HG02870 (cell line): Measurements from ENCODE around the gene DENND1A.
"Not testable (repeated sequence)": the region's sequence is repeated elsewhere in the genome, so short reads cannot be mapped to it uniquely, and the experiment has no call there.

Experiments used
- ATAC-seq: cut with Tn5 transposase; IDR thresholded peaks from one replicate; pipeline ENCODE4 v1.9.1; 2021; ENCODE audit warnings: mild to moderate bottlenecking, moderate library complexity; ENCODE audit not compliant: unreplicated experiment

The DENND1A gene

GRCh38 chr9:123923377-123923776 lies 6.5 kb downstream of the DENND1A start:
- ATAC-seq, result no peak

DNA sequence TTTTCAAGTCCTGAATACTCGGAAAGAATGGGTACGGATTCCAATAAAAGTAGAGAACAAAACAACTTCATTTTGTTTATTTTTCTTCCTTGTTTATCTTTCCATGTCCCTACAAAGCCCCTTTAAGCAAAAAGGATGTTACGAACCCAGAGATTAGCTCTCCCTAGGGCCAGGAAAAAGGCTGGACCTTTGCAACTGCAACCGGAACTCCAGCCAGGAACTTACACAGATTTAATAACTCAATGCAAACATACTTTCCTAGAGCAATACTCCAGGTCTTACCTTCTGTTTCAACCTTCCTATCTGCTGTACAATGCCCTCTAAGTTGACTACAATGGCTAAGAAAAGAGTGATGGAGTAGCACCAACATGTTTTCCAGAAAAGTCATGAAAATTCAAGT lies 7.0 kb downstream of the DENND1A start:
- no peak for ATAC-seq

DNA sequence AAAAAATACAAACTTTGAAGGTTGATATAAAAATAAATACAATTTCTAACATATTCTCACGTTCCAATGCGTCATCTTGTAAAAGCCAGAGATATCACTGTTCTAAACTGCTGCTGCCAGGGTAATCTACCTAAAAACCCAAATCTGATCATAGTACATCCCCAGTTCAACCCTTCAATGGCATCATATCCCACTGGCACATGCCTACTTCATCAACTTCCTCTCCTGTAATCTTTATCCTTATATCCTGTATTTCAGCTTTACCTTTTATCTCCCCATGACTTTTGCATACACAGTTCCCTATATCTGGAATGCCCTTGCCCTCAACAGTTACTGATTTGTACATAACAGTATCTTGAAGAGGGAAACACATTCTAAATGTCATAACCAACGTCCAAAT lies 7.5 kb downstream of the DENND1A start:
- ATAC-seq, result no peak

GRCh38 chr9:123914517-123915196 lies 15.3 kb downstream of the DENND1A start:
- ATAC-seq, result no peak

GRCh38 chr9:123912167-123912897 lies 17.6 kb downstream of the DENND1A start:
- no peak for ATAC-seq

DNA sequence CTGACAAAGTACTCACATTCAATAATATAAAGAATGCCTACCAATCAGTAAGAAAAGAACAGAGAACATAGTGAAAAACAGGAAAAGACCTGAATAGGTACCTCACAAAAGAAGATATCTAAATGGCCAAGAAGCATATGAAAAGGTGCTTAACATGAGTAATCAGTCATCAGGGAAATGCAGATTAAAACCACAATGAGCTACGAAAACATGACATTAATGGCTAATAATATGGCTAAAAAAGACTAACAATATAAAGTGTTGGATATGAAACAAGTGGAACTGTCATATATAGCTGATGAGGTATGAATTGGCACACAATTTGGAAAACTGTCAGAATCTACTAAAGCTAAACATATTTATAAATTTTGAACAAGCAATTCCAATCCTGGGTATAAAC lies 18.9 kb downstream of the DENND1A start:
- ATAC-seq, result no peak

- not testable (repeated sequence) for ATAC-seq
Observed at GRCh38 chr9:123909192-123909591, 20.7 kb downstream of the DENND1A start.

DNA sequence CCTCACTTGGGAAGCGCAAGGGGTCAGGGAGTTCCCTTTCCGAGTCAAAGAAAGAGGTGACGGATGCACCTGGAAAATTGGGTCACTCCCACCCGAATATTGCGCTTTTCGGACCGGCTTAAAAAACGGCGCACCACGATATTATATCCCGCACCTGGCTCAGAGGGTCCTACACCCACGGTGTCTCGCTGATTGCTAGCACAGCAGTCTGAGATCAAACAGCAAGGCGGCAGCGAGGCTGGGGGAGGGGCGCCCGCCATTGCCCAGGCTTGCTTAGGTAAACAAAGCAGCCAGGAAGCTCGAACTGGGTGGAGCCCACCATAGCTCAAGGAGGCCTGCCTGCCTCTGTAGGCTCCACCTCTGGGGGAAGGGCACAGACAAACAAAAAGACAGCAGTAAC lies 26.4 kb downstream of the DENND1A start:
- not testable (repeated sequence) for ATAC-seq

DNA sequence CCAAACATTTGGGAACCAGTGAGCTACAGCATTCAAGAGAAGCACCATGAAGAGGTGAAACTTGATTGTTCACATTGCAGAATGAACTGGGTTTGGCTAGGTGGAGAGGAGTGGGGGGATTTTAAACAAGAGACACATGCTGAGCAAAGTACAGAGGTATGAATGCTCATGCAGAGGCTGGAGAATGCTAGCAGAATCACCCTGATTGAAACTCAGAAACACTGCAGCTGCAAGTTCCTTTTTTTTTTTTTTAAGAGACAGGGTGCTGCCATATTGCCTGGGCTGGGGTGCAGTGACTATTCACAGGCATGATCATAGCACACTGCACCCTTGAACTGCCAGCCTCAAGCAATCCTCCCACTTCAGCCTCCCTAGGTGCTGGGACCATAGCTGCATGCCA lies 35.1 kb downstream of the DENND1A start:
- ATAC-seq, result no peak

DNA sequence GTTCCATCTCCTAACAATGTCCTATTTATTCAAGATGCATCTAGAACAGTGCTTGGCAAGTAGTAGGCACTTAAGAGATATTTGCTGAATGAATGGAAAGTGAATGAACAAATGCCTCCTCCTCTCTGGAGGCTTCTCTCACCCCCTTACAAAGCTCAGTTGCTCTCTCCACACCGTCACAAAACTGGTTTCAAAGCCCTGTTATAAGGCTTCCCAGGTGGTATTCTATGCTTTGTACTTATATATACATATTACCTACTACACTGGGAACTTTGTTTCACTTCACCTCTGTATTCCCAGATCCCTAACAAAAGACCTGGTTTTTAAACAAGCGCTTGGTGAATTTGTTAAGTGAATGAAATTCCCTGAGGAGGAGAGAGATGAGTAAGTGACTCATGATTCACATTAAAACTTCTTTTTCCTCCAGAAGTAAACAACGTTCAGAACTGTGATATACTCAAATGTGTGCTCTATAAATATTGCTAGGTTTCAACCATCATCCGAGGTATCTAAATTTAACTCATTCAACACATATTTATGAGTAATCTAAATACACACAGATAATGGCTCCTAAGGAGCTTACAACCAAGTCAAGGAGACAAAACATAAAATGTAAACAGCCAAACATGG lies 36.0 kb downstream of the DENND1A start:
- ATAC-seq, result no peak

- no peak for ATAC-seq
Observed at GRCh38 chr9:123893115-123893514, 36.8 kb downstream of the DENND1A start.

DNA sequence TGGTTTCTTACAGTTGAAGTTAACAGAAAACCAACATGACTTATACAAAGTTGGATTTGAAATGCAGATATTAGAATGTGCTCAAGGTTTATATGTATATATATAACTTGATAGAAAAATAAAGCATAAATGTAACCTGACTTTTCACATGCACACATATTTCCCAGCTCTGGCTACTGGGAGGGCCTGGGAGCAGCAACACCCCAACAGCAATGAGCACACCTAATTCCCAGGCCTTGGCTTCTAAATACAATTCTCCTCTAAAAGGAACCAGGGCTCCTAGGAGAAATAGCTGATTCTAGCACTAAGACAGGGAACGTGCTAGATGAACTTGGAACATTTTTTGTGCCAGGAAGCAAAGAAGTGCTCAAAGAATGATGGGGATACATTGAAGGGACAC lies 42.1 kb downstream of the DENND1A start:
- no peak for ATAC-seq

DNA sequence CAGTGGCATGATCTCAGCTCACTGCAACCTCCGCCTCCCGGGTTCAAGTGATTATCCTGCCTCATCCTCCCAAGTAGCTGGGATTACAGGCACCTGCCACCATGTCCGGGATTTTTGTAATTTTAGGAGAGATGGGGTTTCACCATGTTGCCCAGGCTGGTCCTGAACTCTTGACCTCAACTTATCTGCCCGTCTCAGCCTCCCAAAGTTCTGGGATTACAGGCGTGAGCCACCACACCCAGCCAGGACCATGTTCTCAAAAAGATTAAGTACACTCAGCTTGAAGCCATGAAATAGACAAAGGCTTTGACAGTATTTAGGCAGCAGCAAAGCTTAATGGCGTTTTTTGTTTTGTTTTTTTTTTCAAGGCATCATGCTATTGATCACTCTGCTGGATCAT lies 44.1 kb downstream of the DENND1A start:
- ATAC-seq, result not testable (repeated sequence)

- no peak for ATAC-seq
Observed at GRCh38 chr9:123883634-123884033, 46.3 kb downstream of the DENND1A start.

DNA sequence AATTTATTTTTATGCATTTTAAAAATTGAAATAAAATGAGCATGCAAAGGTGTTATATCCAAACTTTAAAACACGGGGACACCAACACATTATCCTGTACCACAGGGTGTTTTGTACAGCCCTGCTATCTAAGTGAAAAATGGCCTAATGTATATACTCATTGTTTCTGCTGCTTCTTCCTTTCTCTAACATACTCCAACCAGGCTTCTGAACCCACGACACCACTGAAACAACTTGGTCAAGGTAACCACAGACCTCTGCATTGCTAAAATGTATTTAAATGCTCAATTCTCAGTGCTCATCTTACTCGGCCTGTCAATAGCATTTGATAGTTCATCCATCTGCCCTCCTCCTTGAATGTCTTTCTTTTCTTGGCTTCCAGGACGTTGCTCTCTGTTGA lies 48.3 kb downstream of the DENND1A start:
- no peak for ATAC-seq

GRCh38 chr9:123880420-123880819 lies 49.5 kb downstream of the DENND1A start:
- ATAC-seq, result no peak

DNA sequence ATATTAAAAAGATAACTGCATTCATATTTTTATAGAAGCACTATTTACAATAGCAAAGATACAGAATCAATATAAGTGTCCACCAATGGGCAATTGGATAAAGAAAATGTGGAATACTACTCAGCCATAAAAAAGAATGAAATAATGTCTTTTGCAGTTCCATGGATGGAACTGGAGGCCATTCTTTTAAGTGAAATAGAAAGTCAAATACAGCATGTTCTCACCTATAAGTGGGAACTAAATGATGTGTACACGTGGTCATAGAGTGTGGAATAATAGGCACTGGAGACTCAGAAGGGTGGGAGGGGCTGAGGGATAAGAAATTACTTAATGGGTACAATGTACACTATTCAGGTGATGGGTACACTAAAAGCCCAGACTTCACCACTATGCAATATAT lies 53.2 kb downstream of the DENND1A start:
- ATAC-seq, result no peak

DNA sequence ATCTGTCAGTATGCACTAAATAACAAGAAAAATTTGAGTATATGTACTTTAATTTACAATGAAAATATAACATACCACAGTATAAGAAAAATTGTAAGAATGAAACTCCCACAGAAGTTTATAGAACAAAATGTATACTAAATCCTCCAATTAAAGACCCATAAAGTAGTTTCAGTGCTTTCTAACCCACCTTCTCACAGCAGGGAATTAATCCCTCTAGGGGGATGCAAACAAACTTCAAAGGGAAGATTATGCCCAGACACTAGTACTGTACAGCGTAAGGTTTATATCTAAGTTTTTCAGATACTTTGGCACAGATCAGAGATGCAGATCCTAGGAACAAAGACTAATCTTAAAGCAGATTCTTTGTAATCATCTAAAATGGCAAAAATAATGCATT lies 57.2 kb downstream of the DENND1A start:
- no peak for ATAC-seq

- no peak for ATAC-seq
Observed at GRCh38 chr9:123871781-123872180, 58.1 kb downstream of the DENND1A start.

GRCh38 chr9:123868002-123868401 lies 61.9 kb downstream of the DENND1A start:
- no peak for ATAC-seq

GRCh38 chr9:123867034-123867433 lies 62.9 kb downstream of the DENND1A start:
- no peak for ATAC-seq

- no peak for ATAC-seq
Observed at GRCh38 chr9:123866497-123866896, 63.4 kb downstream of the DENND1A start.
